ENCODE measurements around the gene KATNB1.
"Not testable (repeated sequence)": the region's sequence is repeated elsewhere in the genome, so short reads cannot be mapped to it uniquely, and the experiment has no call there.

KATNB1 gene

GRCh38 chr16:57739756-57740422, 4.3 kb downstream of the KATNB1 start:
- no peaks in the 10 kb centered on the region for H3K4me1 ChIP-seq (ENCODE audit: insufficient read depth, low read length)
- H3K9me3 ChIP-seq (ENCODE audit: control insufficient read depth, insufficient read depth, low read length), result no peaks in the 10 kb centered on the region
- H3K9ac ChIP-seq (ENCODE audit: low read depth, low read length), result no peak overlapping the region
- H3K36me3 ChIP-seq (ENCODE audit: insufficient read depth, low read length), result peaks cover 3% of the 10 kb centered on the region; the same call in 1 of the 2 replicates

- Histone ChIP-seq H3K4me1 (ENCODE audit: insufficient read depth, low read length) (no peaks in the 10 kb centered on the region), H3K9ac (ENCODE audit: low read depth, low read length) (no peak overlapping the region), H3K9me3 (ENCODE audit: control insufficient read depth, insufficient read depth, low read length) (no peaks in the 10 kb centered on the region), H3K36me3 (ENCODE audit: insufficient read depth, low read length) (peaks cover 3% of the 10 kb centered on the region; the same call in 1 of the 2 replicates)
Observed at GRCh38 chr16:57740423-57741071, 5.0 kb downstream of the KATNB1 start.

- Histone ChIP-seq H3K36me3 (ENCODE audit: insufficient read depth, low read length) (peaks cover 3% of the 10 kb centered on the region), H3K4me1 (ENCODE audit: insufficient read depth, low read length) (no peaks in the 10 kb centered on the region), H3K9ac (ENCODE audit: low read depth, low read length) (no peak overlapping the region), H3K9me3 (ENCODE audit: control insufficient read depth, insufficient read depth, low read length) (no peaks in the 10 kb centered on the region)
Observed at GRCh38 chr16:57741660-57742191, 6.2 kb downstream of the KATNB1 start.

GRCh38 chr16:57742543-57742942, 7.0 kb downstream of the KATNB1 start:
- Histone ChIP-seq H3K9me3 (ENCODE audit: control insufficient read depth, insufficient read depth, low read length) (no peaks in the 10 kb centered on the region), H3K9ac (ENCODE audit: low read depth, low read length) (no peak overlapping the region), H3K36me3 (ENCODE audit: insufficient read depth, low read length) (no peaks in the 10 kb centered on the region; the same call in none of the 2 replicates), H3K4me1 (ENCODE audit: insufficient read depth, low read length) (no peaks in the 10 kb centered on the region)

GRCh38 chr16:57743458-57743857, 7.9 kb downstream of the KATNB1 start:
- Histone ChIP-seq H3K9me3 (ENCODE audit: control insufficient read depth, insufficient read depth, low read length) (no peaks in the 10 kb centered on the region), H3K36me3 (ENCODE audit: insufficient read depth, low read length) (no peaks in the 10 kb centered on the region; the same call in none of the 2 replicates), H3K4me1 (ENCODE audit: insufficient read depth, low read length) (no peaks in the 10 kb centered on the region), H3K9ac (ENCODE audit: low read depth, low read length) (no peak overlapping the region)

- no peaks in the 10 kb centered on the region for H3K9me3 ChIP-seq (ENCODE audit: control insufficient read depth, insufficient read depth, low read length)
- no peak overlapping the region for H3K9ac ChIP-seq (ENCODE audit: low read depth, low read length)
- no peaks in the 10 kb centered on the region; the same call in none of the 2 replicates for H3K36me3 ChIP-seq (ENCODE audit: insufficient read depth, low read length)
- no peaks in the 10 kb centered on the region for H3K4me1 ChIP-seq (ENCODE audit: insufficient read depth, low read length)
Observed at GRCh38 chr16:57743886-57744641, 8.5 kb downstream of the KATNB1 start.

GRCh38 chr16:57744642-57744903, 9.0 kb downstream of the KATNB1 start:
- no peaks in the 10 kb centered on the region for H3K9me3 ChIP-seq (ENCODE audit: control insufficient read depth, insufficient read depth, low read length)
- H3K4me1 ChIP-seq (ENCODE audit: insufficient read depth, low read length), result no peaks in the 10 kb centered on the region
- H3K36me3 ChIP-seq (ENCODE audit: insufficient read depth, low read length), result peaks cover 3% of the 10 kb centered on the region
- no peak overlapping the region for H3K9ac ChIP-seq (ENCODE audit: low read depth, low read length)

- no peak overlapping the region for H3K9ac ChIP-seq (ENCODE audit: low read depth, low read length)
- no peaks in the 10 kb centered on the region for H3K4me1 ChIP-seq (ENCODE audit: insufficient read depth, low read length)
- no peaks in the 10 kb centered on the region for H3K9me3 ChIP-seq (ENCODE audit: control insufficient read depth, insufficient read depth, low read length)
- H3K36me3 ChIP-seq (ENCODE audit: insufficient read depth, low read length), result peaks cover 6% of the 10 kb centered on the region
Observed at GRCh38 chr16:57745768-57746167, 10.2 kb downstream of the KATNB1 start.

- H3K36me3 ChIP-seq (ENCODE audit: insufficient read depth, low read length); H3K9ac ChIP-seq (ENCODE audit: low read depth, low read length); H3K4me1 ChIP-seq (ENCODE audit: insufficient read depth, low read length); H3K9me3 ChIP-seq (ENCODE audit: control insufficient read depth, insufficient read depth, low read length): not testable (repeated sequence)
Observed at GRCh38 chr16:57746316-57746715, 10.7 kb downstream of the KATNB1 start.

GRCh38 chr16:57747091-57747490, 11.5 kb downstream of the KATNB1 start:
- no peaks in the 10 kb centered on the region for H3K4me1 ChIP-seq (ENCODE audit: insufficient read depth, low read length)
- no peak overlapping the region for H3K9ac ChIP-seq (ENCODE audit: low read depth, low read length)
- no peaks in the 10 kb centered on the region for H3K9me3 ChIP-seq (ENCODE audit: control insufficient read depth, insufficient read depth, low read length)
- peaks cover 6% of the 10 kb centered on the region for H3K36me3 ChIP-seq (ENCODE audit: insufficient read depth, low read length)

GRCh38 chr16:57747496-57747895, 11.9 kb downstream of the KATNB1 start:
- H3K9ac ChIP-seq (ENCODE audit: low read depth, low read length), result no peak overlapping the region
- H3K4me1 ChIP-seq (ENCODE audit: insufficient read depth, low read length), result no peaks in the 10 kb centered on the region
- no peaks in the 10 kb centered on the region for H3K9me3 ChIP-seq (ENCODE audit: control insufficient read depth, insufficient read depth, low read length)
- peaks cover 6% of the 10 kb centered on the region for H3K36me3 ChIP-seq (ENCODE audit: insufficient read depth, low read length)

GRCh38 chr16:57747996-57748395, 12.4 kb downstream of the KATNB1 start:
- Histone ChIP-seq H3K36me3 (ENCODE audit: insufficient read depth, low read length) (peaks cover 6% of the 10 kb centered on the region; the same call in 1 of the 2 replicates), H3K4me1 (ENCODE audit: insufficient read depth, low read length) (no peaks in the 10 kb centered on the region), H3K9me3 (ENCODE audit: control insufficient read depth, insufficient read depth, low read length) (no peaks in the 10 kb centered on the region), H3K9ac (ENCODE audit: low read depth, low read length) (no peak overlapping the region)

GRCh38 chr16:57748596-57748995, 13.0 kb downstream of the KATNB1 start:
- H3K4me1 ChIP-seq (ENCODE audit: insufficient read depth, low read length), result no peaks in the 10 kb centered on the region
- H3K36me3 ChIP-seq (ENCODE audit: insufficient read depth, low read length), result peaks cover 6% of the 10 kb centered on the region; the same call in 1 of the 2 replicates
- no peak overlapping the region for H3K9ac ChIP-seq (ENCODE audit: low read depth, low read length)
- H3K9me3 ChIP-seq (ENCODE audit: control insufficient read depth, insufficient read depth, low read length), result no peaks in the 10 kb centered on the region

- no peaks in the 10 kb centered on the region for H3K9me3 ChIP-seq (ENCODE audit: control insufficient read depth, insufficient read depth, low read length)
- H3K4me1 ChIP-seq (ENCODE audit: insufficient read depth, low read length), result no peaks in the 10 kb centered on the region
- H3K9ac ChIP-seq (ENCODE audit: low read depth, low read length), result no peak overlapping the region
- peaks cover 6% of the 10 kb centered on the region; the same call in 1 of the 2 replicates for H3K36me3 ChIP-seq (ENCODE audit: insufficient read depth, low read length)
Observed at GRCh38 chr16:57749101-57749692, 13.6 kb downstream of the KATNB1 start.
